SK-N-MC (cell line): Measurements from ENCODE around the gene PASD1.

ENCODE experiments used
- EZH2 ChIP-seq: fragments of 200-600 bp; sonication (generic); IDR thresholded peaks from one replicate; pipeline ENCODE4 v1.6.1; 2017; ENCODE audit warnings: antibody characterized with exemption
- POLR2AphosphoS5 ChIP-seq: IDR thresholded peaks from 2 replicates; pipeline ENCODE4 v1.6.1; 2012; ENCODE audit warnings: mild to moderate bottlenecking, low read depth, low read length, borderline replicate concordance

DNA sequence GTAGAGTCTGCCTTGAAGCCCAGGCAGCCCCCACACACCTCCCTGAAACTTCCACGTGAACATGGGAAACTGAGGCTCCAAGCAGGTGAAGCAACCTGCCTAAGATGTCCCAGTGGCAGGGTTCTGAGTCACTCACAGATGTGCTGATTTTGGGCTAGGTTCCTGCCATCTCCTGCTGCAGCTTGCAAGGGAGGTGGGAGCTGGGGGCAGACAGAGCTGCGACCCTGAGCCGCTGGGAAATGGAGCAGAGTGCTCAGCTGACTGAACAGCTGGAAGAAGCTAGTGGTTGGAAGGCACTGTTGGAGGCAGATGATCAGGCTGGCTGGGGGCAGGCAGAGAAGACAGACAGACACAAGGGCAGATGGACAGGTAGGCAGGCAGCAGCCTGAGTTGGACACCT lies 148.8 kb downstream of the PASD1 start:
- no peak for TF ChIP-seq POLR2AphosphoS5
- no peak for TF ChIP-seq EZH2
